Thoracic aorta (tissue), 2 donors: Measurements from ENCODE around the gene AHNAK. TPM values are rescaled to one million over a fixed set of nuclear protein-coding genes. Genes with fewer than 3 reads are reported as not detected.

Experiments
- ATAC-seq: fragments of 150-250 bp; one replicate; pipeline ENCODE4 v1.8.0; 2017; ENCODE audit warnings: low read depth; ENCODE audit not compliant: insufficient number of reproducible peaks, low FRiP score
- DNase-seq: peaks from one replicate; pipeline ENCODE4 v3.0.0-alpha.2; 2020; ENCODE audit warnings: low spot score
- H3K27ac ChIP-seq, 2 donors: fragments of 200-600 bp; sonication (generic); 1 replicate in 1 of 2; 2 replicates in 1 of 2; pipeline ENCODE4 v1.5.1; 2016; ENCODE audit warnings: mild to moderate bottlenecking in 2 of 2, moderate library complexity in 2 of 2
- H3K27me3 ChIP-seq: fragments of 200-600 bp; sonication (generic); replicated peaks from 2 replicates; pipeline ENCODE4 v1.6.0; 2016; ENCODE audit warnings: mild to moderate bottlenecking; ENCODE audit not compliant: insufficient read depth
- H3K36me3 ChIP-seq: fragments of 200-600 bp; sonication (generic); one replicate; pipeline ENCODE4 v1.5.1; 2016
- H3K4me1 ChIP-seq, 2 donors: fragments of 200-600 bp; sonication (generic); 1 replicate in 1 of 2; 2 replicates in 1 of 2; pipeline versions ENCODE4 v1.5.1 to v1.6.0; 2016; ENCODE audit warnings: low read depth in 2 of 2, mild to moderate bottlenecking in 1 of 2; ENCODE audit not compliant: control insufficient read depth in 1 of 2
- H3K4me3 ChIP-seq: fragments of 200-600 bp; sonication (generic); 2 replicates; pipeline ENCODE4 v1.5.1; 2016; ENCODE audit warnings: mild to moderate bottlenecking
- H3K9me3 ChIP-seq: fragments of 200-600 bp; sonication (generic); 2 replicates; pipeline ENCODE4 v1.5.1; 2016
- total RNA-seq, 2 donors: library from RNA; depleted of rRNA; stranded (reverse); fragments of >200 nt; gene quantifications; one replicate each; pipeline versions ENCODE4 v1.1.0 to v1.2.3, GENCODE V29; 2016
- TF ChIP-seq, protein P1 (sequence below): fragments of 200-600 bp; sonication (generic); IDR thresholded peaks from one replicate; pipeline ENCODE4 v1.5.1; 2019; ENCODE audit warnings: antibody characterized with exemption

The AHNAK gene
- total RNA-seq, 2 donors from 2014 or later, result 1,009 to 1,046 TPM

DNA sequence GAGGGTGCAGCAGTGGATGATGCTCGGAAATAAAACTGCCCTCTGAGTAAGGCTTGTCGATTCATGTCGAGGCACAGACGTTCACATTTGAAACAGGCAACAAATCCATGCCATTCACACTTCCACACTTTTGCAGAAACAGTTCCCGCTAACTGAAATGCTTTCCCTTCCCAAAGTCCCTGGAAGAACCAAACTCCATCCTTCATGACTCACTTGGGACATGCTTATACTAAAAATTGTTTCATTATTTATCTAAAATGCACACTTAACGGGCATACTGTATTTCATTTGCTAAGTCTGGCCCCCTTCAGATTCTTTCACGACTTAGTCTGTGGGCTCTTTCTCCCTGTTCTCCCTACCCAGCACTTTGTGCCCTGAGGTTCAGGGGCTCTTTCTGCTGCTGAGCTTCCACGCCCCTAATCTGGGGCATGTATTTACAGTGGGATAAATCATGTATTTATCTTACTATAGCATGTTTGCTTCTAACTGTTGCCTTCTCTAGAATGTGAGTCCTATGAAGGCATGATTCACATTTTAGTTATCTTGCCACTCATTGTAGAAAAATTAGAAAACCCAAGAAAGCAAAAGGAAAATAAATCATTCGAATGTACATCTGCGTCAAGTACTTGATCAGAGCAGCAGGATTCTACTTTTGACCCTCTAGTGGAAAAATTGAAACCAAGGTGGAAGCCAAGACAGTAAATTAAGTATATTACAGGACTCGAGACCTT, 115.3 kb downstream of the AHNAK start:
- ATAC-seq, result no peak
- H3K9me3 ChIP-seq, result no peaks in the 10 kb centered on the region
- H3K4me1 ChIP-seq, result peaks cover 12 to 37% of the 10 kb centered on the region in 2 donors
- DNase-seq, result no peak
- no peak overlapping the region for H3K27ac ChIP-seq
- no peaks in the 10 kb centered on the region for H3K36me3 ChIP-seq
- TF ChIP-seq, protein P1, sequence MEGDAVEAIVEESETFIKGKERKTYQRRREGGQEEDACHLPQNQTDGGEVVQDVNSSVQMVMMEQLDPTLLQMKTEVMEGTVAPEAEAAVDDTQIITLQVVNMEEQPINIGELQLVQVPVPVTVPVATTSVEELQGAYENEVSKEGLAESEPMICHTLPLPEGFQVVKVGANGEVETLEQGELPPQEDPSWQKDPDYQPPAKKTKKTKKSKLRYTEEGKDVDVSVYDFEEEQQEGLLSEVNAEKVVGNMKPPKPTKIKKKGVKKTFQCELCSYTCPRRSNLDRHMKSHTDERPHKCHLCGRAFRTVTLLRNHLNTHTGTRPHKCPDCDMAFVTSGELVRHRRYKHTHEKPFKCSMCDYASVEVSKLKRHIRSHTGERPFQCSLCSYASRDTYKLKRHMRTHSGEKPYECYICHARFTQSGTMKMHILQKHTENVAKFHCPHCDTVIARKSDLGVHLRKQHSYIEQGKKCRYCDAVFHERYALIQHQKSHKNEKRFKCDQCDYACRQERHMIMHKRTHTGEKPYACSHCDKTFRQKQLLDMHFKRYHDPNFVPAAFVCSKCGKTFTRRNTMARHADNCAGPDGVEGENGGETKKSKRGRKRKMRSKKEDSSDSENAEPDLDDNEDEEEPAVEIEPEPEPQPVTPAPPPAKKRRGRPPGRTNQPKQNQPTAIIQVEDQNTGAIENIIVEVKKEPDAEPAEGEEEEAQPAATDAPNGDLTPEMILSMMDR, result no peak
- no peak overlapping the region for H3K4me3 ChIP-seq
- H3K27me3 ChIP-seq, result no peaks in the 10 kb centered on the region

DNA sequence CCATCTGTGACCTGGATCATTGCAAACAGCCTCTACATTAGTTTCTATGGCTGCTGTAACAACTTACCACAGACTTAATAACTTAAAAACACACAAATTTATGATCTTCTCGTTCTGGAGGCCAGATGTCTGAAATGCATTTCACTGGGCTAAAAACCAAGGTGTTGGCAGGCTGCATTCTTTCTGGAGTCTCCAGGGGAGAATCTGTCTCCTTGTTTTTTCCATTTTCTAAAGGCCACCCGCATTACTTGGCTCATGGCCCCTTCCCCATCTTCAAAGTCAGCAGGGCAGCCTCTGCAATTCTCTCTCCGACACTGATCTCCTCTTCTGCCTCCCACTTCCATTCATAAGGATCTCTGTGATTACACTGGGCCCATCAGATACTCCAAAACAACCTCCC, 116.2 kb downstream of the AHNAK start:
- DNase-seq (no peak), ATAC-seq (no peak)
- no peak overlapping the region for H3K27ac ChIP-seq
- H3K4me1 ChIP-seq, result peaks cover 12 to 32% of the 10 kb centered on the region in 2 donors
- H3K4me3 ChIP-seq, result no peak overlapping the region
- H3K27me3 ChIP-seq, result no peaks in the 10 kb centered on the region
- no peaks in the 10 kb centered on the region for H3K36me3 ChIP-seq
- H3K9me3 ChIP-seq, result no peaks in the 10 kb centered on the region
- TF ChIP-seq, protein P1, result no peak

DNA sequence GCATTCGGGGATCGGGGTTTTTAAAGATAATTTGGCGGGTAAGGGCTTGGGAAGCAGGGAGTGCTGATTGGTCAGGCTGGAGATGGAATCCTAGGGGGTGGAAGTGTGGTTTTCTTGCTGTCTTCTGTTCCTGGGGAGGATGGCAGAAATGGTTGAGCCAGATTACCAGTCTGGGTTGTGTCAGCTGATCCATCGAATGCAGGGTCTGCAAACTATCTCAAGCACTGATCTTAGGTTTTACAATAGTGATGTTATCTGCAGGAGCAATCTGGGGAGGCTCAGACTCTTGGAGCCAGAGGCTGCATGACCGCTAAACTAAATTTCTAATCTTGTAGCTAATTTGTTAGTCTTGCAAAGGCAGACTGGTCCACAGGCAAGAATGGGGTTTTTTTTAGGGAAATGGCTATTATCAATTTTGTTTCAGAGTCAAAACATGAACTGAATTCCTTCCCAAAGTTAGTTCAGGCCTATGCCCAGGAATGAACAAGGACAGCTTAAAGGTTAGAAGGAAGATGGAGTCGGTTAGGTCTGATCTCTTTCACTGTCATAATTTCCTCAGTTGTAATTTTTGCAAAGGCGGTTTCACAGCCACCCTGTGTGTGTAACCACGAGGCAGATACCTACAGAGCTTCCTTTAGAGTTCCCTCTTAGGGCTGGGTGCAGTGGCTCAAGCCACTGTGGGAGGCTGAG, 117.6 kb downstream of the AHNAK start:
- Histone ChIP-seq H3K9me3 (no peaks in the 10 kb centered on the region), H3K27ac (no peak overlapping the region), H3K4me1 (peaks cover 11 to 22% of the 10 kb centered on the region in 2 donors), H3K27me3 (no peaks in the 10 kb centered on the region), H3K4me3 (no peak overlapping the region), H3K36me3 (no peaks in the 10 kb centered on the region)
- TF ChIP-seq, protein P1, result no peak
- no peak for ATAC-seq
- no peak for DNase-seq

DNA sequence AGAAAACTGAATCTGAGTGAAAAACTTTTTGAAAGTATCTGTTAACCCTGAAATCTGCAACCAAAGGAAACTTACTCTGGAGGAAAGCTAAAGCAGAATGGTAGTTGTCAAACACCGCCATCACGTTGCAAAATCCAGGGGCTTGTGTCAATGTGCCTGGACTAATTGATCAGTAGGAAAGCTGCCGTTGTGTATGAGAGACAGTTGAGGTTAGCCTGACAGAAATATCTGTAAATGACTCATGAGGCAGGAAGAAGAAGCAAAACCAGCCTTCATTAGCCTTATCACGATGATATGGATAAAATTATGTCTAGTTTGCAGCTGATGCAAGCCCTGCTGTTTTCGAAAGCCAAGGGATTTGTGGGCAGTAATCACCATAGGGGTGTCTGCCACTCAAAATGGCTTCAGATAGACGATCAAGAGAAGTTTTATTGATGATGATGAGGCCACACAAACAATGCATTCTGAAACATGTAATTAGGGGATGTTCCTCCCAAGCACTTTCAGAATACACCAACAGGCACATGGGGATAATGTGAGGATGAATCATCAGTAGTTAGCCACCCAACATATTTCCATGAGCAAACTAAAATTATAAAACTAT, 118.9 kb downstream of the AHNAK start:
- H3K9me3 ChIP-seq, result no peaks in the 10 kb centered on the region
- no peak for DNase-seq
- H3K4me1 ChIP-seq, result peaks cover 0 to 9% of the 10 kb centered on the region in 2 donors
- no peak overlapping the region for H3K27ac ChIP-seq
- TF ChIP-seq, protein P1, result no peak
- no peak for ATAC-seq
- no peaks in the 10 kb centered on the region for H3K36me3 ChIP-seq
- no peaks in the 10 kb centered on the region for H3K27me3 ChIP-seq
- H3K4me3 ChIP-seq, result no peak overlapping the region

DNA sequence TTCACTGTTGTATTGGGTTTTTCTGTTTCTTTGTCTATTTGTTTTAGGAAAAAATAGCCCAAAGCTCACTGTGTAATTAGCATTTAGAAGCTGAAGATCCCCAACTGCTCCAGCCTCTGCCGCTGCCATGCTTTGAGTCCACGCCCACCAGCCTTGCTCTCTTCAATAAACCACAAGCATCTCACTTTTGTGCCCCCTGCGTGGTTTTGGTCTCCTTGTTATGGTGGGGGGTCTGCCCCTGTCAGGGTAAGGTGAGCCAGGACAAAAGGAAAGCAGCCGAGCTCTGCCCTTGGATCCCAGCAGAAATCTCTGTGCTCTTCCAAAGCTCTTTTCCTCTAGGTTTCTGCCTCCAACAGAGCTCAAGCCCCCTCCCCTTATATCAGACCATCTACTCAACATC, 123.6 kb downstream of the AHNAK start:
- Histone ChIP-seq H3K4me3 (no peak overlapping the region), H3K36me3 (no peaks in the 10 kb centered on the region), H3K27ac (no peak overlapping the region), H3K9me3 (no peaks in the 10 kb centered on the region), H3K27me3 (no peaks in the 10 kb centered on the region), H3K4me1 (peaks cover 0 to 7% of the 10 kb centered on the region in 2 donors)
- ATAC-seq (no peak), DNase-seq (no peak)
- TF ChIP-seq, protein P1, result no peak
